Measurements from ENCODE around the gene PROM2. TPM values are rescaled to one million over a fixed set of nuclear protein-coding genes. Genes with fewer than 3 reads are reported as not detected.

The PROM2 gene
- total and polyA plus RNA-seq, 2 donors (not counting 3 experiments of a cell fraction or from before 2014, with no cell fraction given): 0.39 to 0.60 TPM

DNA sequence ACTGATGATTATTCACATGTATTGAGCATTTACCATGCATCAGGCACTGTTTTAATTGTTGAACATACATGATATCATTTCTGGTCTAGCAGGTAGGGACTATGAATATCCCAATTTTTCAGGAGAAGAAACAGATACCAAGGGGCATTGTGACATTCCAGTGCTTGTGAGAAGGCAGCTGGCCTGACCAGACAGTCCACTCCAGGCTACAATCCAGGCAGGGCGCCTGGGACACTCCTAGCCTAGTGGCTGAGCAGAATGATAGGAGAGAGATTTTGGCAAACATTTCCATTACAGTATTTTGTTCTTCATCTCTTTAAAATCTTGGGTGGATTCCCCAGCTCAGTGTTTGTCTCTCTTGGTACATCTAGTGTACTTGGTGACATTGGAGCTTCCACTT is 42.0 kb upstream of the PROM2 start:
- TF ChIP-seq GATA2 (IDR thresholded peaks at IDR 0.05; ENCODE audit: insufficient read depth, insufficient read length, low read depth, low read length) (no peak), POLR2AphosphoS5 (IDR thresholded peaks at IDR 0.05; ENCODE audit: insufficient read depth, low read depth, low read length) (no peak), JUN (IDR thresholded peaks at IDR 0.05; ENCODE audit: borderline replicate concordance, insufficient read depth, insufficient read length, low read depth) (no peak), FOS (IDR thresholded peaks at IDR 0.05; ENCODE audit: borderline replicate concordance, insufficient read depth, low read length) (no peak), MYC (IDR thresholded peaks at IDR 0.05; ENCODE audit: low read depth, low read length) (no peak), MAX (IDR thresholded peaks at IDR 0.05; ENCODE audit: insufficient read depth, insufficient read length) (no peak), EZH2 (IDR thresholded peaks at IDR 0.05; ENCODE audit: borderline replicate concordance, low read depth, low read length, severe bottlenecking) (no peak), POLR2A (IDR thresholded peaks at IDR 0.05; ENCODE audit: low read depth, low read length) (no peak)
- TF ChIP-seq, protein P1, sequence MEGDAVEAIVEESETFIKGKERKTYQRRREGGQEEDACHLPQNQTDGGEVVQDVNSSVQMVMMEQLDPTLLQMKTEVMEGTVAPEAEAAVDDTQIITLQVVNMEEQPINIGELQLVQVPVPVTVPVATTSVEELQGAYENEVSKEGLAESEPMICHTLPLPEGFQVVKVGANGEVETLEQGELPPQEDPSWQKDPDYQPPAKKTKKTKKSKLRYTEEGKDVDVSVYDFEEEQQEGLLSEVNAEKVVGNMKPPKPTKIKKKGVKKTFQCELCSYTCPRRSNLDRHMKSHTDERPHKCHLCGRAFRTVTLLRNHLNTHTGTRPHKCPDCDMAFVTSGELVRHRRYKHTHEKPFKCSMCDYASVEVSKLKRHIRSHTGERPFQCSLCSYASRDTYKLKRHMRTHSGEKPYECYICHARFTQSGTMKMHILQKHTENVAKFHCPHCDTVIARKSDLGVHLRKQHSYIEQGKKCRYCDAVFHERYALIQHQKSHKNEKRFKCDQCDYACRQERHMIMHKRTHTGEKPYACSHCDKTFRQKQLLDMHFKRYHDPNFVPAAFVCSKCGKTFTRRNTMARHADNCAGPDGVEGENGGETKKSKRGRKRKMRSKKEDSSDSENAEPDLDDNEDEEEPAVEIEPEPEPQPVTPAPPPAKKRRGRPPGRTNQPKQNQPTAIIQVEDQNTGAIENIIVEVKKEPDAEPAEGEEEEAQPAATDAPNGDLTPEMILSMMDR (IDR thresholded peaks at IDR 0.05; ENCODE audit: extremely low read depth in 1 of 2, insufficient read depth in 1 of 2, low read depth in 1 of 2, low read length in 2 of 2): no peak
- dilution Hi-C loops (cut with MboI; ENCODE audit: extremely low pct_ligation_motif_present, low sequenced_read_pairs): no loop called here
- Histone ChIP-seq H3K9ac (replicated peaks; ENCODE audit: extremely low read depth, insufficient read depth, low read length) (no peak overlapping the region), H3K27me3 (ENCODE audit: control insufficient read depth in 2 of 2, insufficient read depth in 2 of 2, low read length in 2 of 2) (no peaks in the 10 kb centered on the region), H3K79me2 (ENCODE audit: control insufficient read depth, insufficient read depth, low read length) (no peaks in the 10 kb centered on the region), H3K27ac (ENCODE audit: insufficient read depth, low read depth, low read length) (no peak overlapping the region), H3K36me3 (ENCODE audit: control insufficient read depth in 2 of 2, extremely low read depth in 1 of 2, insufficient read depth in 2 of 2, low read length in 2 of 2) (no peaks in the 10 kb centered on the region), H3K4me1 (ENCODE audit: control insufficient read depth, extremely low read depth, insufficient read depth, low read length) (no peaks in the 10 kb centered on the region), H3K4me2 (ENCODE audit: insufficient read depth, low read length) (no peak overlapping the region), H2AFZ (ENCODE audit: low read depth, low read length) (no peak overlapping the region), H3K9me1 (replicated peaks; ENCODE audit: control insufficient read depth, extremely low read depth, insufficient read depth, low read length) (no peaks in the 10 kb centered on the region), H3K4me3 (replicated peaks in 1 of 3; ENCODE audit: insufficient read depth in 1 of 3, low read depth in 1 of 3, low read length in 3 of 3) (no peak overlapping the region), H4K20me1 (replicated peaks; ENCODE audit: control insufficient read depth, extremely low read depth, insufficient read depth, low read length) (no peaks in the 10 kb centered on the region), H3K9me3 (replicated peaks; ENCODE audit: control insufficient read depth, insufficient read depth, low read length) (no peaks in the 10 kb centered on the region)
- intact Hi-C loops (cut with micrococcal nuclease): loop anchor here (5.0 kb wide), 1 partner anchor 495 kb away; no protein-coding TSS in a partner anchor
- DNase-seq (ENCODE audit: low read depth, low spot score): no peak
- POLR2A ChIA-PET: no interaction called here
- no TSS peak for BruUV-seq (replicated peaks)
- CTCF ChIA-PET: interaction anchor here (1.0 to 2.3 kb wide), 11 partner anchors 12 to 113 kb away, joined by 3 to 9 read pairs (median 5); no protein-coding TSS in a partner anchor
- FAIRE-seq: no peak
